Neural progenitor cell (in vitro differentiated cells): Measurements from ENCODE around the gene PCDHGA12. TPM values are rescaled to one million over a fixed set of nuclear protein-coding genes. Genes with fewer than 3 reads are reported as not detected.

Experiments
- DNase-seq: peaks from one replicate; pipeline ENCODE4 v3.0.0-alpha.2; 2016; ENCODE audit warnings: low spot score
- H2AFZ ChIP-seq: fragments of 200-600 bp; sonication (generic); replicated peaks from 2 replicates; pipeline ENCODE4 v1.6.1; 2016; ENCODE audit warnings: antibody characterized with exemption
- H3F3A ChIP-seq: fragments of 200-600 bp; sonication (generic); 2 replicates; pipeline ENCODE4 v1.6.1; 2016; ENCODE audit warnings: antibody characterized with exemption, low read depth
- H3K27ac ChIP-seq: fragments of 200-600 bp; sonication (generic); 2 replicates; pipeline ENCODE4 v1.5.1; 2016; ENCODE audit warnings: mild to moderate bottlenecking
- H3K27me3 ChIP-seq: fragments of 200-600 bp; sonication (generic); 2 replicates; pipeline ENCODE4 v1.6.1; 2016; ENCODE audit warnings: mild to moderate bottlenecking, moderate library complexity
- H3K36me3 ChIP-seq: fragments of 200-600 bp; sonication (generic); 2 replicates; pipeline ENCODE4 v1.5.1; 2016
- H3K4me1 ChIP-seq: fragments of 200-600 bp; sonication (generic); 2 replicates; pipeline ENCODE4 v1.6.1; 2016; ENCODE audit warnings: mixed run types
- H3K4me2 ChIP-seq: fragments of 200-600 bp; sonication (generic); 2 replicates; pipeline ENCODE4 v1.6.1; 2016
- H3K4me3 ChIP-seq: fragments of 200-600 bp; sonication (generic); 2 replicates; pipeline ENCODE4 v1.5.1; 2016
- H3K79me2 ChIP-seq: fragments of 200-600 bp; sonication (generic); 2 replicates; pipeline ENCODE4 v1.6.1; 2016; ENCODE audit warnings: low read depth
- H3K9ac ChIP-seq: fragments of 200-600 bp; sonication (generic); 2 replicates; pipeline ENCODE4 v1.6.1; 2016
- H3K9me3 ChIP-seq: fragments of 200-600 bp; sonication (generic); 2 replicates; pipeline ENCODE4 v1.5.1; 2016; ENCODE audit warnings: low read depth
- H4K20me1 ChIP-seq: fragments of 200-600 bp; sonication (generic); 2 replicates; pipeline ENCODE4 v1.6.1; 2016; ENCODE audit warnings: low read depth
- H3K27ac Mint-ChIP-seq: 3 replicates; pipeline ENCODE4 v1.8.0; 2021; ENCODE audit warnings: mixed read lengths
- H3K27me3 Mint-ChIP-seq: 2 replicates; pipeline ENCODE4 v1.8.0; 2022; ENCODE audit warnings: low read depth, mild to moderate bottlenecking, inconsistent platforms, moderate library complexity, mixed read lengths; ENCODE audit not compliant: insufficient read depth
- H3K36me3 Mint-ChIP-seq: 3 replicates; pipeline ENCODE4 v1.8.0; 2021; ENCODE audit warnings: mixed read lengths
- H3K4me1 Mint-ChIP-seq: 3 replicates; pipeline ENCODE4 v1.8.0; 2021; ENCODE audit warnings: mixed read lengths
- H3K4me3 Mint-ChIP-seq: 3 replicates; pipeline ENCODE4 v1.8.0; 2021; ENCODE audit warnings: mild to moderate bottlenecking, moderate library complexity, mixed read lengths
- H3K9me3 Mint-ChIP-seq: 3 replicates; pipeline ENCODE4 v1.8.0; 2020; ENCODE audit warnings: mixed read lengths
- EZH2 ChIP-seq: fragments of 200-600 bp; sonication (generic); IDR thresholded peaks from 2 replicates; pipeline ENCODE4 v1.6.1; 2017; ENCODE audit warnings: antibody characterized with exemption, mild to moderate bottlenecking, moderate library complexity
- EZH2phosphoT487 ChIP-seq: fragments of 200-600 bp; sonication (generic); IDR thresholded peaks from 2 replicates; pipeline ENCODE4 v1.6.1; 2017; ENCODE audit warnings: antibody characterized with exemption
- total RNA-seq: library from RNA; depleted of rRNA; stranded (reverse); fragments of >200 nt; gene quantifications from 2 replicates; pipeline ENCODE4 v1.2.3, GENCODE V29; 2015; ENCODE audit warnings: low replicate concordance
- TF ChIP-seq, protein P1 (sequence below): fragments of 200-600 bp; sonication (generic); IDR thresholded peaks from 2 replicates; pipeline ENCODE4 v1.5.1; 2017; ENCODE audit warnings: antibody characterized with exemption, mild to moderate bottlenecking

PCDHGA12 gene
- total RNA-seq, 1 donor from 2014 or later: 0.79 TPM

GRCh38 chr5:141477815-141478214 lies 47.5 kb downstream of the PCDHGA12 start:
- no peak overlapping the region for H3K4me3 ChIP-seq
- H3K27ac ChIP-seq: no peak overlapping the region
- peaks cover 5% of the 10 kb centered on the region for H3K4me1 ChIP-seq
- H3K4me1 Mint-ChIP-seq: peaks cover 20% of the 10 kb centered on the region
- no peak overlapping the region for H3K9ac ChIP-seq
- H3K9me3 ChIP-seq: no peaks in the 10 kb centered on the region
- H3K36me3 Mint-ChIP-seq: peaks cover 66% of the 10 kb centered on the region
- no peak overlapping the region for H3K4me3 Mint-ChIP-seq
- peaks cover under 1% of the 10 kb centered on the region for H3K79me2 ChIP-seq
- DNase-seq: no peak
- no peak overlapping the region for H3K27ac Mint-ChIP-seq
- TF ChIP-seq EZH2 (no peak), EZH2phosphoT487 (no peak)
- TF ChIP-seq, protein P1, sequence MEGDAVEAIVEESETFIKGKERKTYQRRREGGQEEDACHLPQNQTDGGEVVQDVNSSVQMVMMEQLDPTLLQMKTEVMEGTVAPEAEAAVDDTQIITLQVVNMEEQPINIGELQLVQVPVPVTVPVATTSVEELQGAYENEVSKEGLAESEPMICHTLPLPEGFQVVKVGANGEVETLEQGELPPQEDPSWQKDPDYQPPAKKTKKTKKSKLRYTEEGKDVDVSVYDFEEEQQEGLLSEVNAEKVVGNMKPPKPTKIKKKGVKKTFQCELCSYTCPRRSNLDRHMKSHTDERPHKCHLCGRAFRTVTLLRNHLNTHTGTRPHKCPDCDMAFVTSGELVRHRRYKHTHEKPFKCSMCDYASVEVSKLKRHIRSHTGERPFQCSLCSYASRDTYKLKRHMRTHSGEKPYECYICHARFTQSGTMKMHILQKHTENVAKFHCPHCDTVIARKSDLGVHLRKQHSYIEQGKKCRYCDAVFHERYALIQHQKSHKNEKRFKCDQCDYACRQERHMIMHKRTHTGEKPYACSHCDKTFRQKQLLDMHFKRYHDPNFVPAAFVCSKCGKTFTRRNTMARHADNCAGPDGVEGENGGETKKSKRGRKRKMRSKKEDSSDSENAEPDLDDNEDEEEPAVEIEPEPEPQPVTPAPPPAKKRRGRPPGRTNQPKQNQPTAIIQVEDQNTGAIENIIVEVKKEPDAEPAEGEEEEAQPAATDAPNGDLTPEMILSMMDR: no peak
- H3K4me2 ChIP-seq: no peak overlapping the region
- H3K27me3 Mint-ChIP-seq: peaks cover 10% of the 10 kb centered on the region
- peaks cover 35% of the 10 kb centered on the region for H4K20me1 ChIP-seq
- peaks cover 14% of the 10 kb centered on the region for H3F3A ChIP-seq
- peaks cover 66% of the 10 kb centered on the region for H3K9me3 Mint-ChIP-seq
- H3K27me3 ChIP-seq: peaks cover 45% of the 10 kb centered on the region
- no peaks in the 10 kb centered on the region for H3K36me3 ChIP-seq
- no peak overlapping the region for H2AFZ ChIP-seq

GRCh38 chr5:141478321-141478945 lies 48.1 kb downstream of the PCDHGA12 start:
- H3K4me3 Mint-ChIP-seq: peak overlapping the region; percentile 41
- peaks cover 41% of the 10 kb centered on the region for H4K20me1 ChIP-seq
- DNase-seq: no peak

DNA sequence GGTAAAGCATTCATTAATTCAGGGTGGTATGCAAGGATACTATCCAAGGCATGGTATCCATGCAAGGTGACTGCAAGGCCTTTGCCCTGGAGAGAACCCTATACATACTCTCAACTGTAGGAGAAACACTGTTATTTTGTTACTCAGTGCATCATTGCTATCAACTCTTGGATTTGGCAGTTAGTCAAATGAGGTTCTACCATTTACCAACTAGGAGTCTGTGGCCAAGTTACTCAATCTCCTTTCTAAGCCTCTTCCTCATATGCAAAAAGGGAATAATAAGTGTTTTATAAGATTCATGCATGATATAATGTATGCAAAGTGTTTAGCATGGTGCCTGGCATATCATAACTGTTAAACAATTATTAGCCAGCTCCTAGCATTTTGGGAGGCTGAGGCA lies 49.5 kb downstream of the PCDHGA12 start:
- Mint-ChIP-seq H3K4me3 (no peak overlapping the region), H3K9me3 (peaks cover 71% of the 10 kb centered on the region), H3K4me1 (peaks cover 36% of the 10 kb centered on the region), H3K27ac (no peak overlapping the region), H3K36me3 (peaks cover 70% of the 10 kb centered on the region), H3K27me3 (peaks cover 10% of the 10 kb centered on the region)
- peaks cover 20% of the 10 kb centered on the region for H3K4me1 ChIP-seq
- no peaks in the 10 kb centered on the region for H3K9me3 ChIP-seq
- H2AFZ ChIP-seq: no peak overlapping the region
- no peak overlapping the region for H3K27ac ChIP-seq
- peaks cover 13% of the 10 kb centered on the region for H3K79me2 ChIP-seq
- no peak overlapping the region for H3K4me3 ChIP-seq
- DNase-seq: no peak
- H3K36me3 ChIP-seq: no peaks in the 10 kb centered on the region
- peaks cover 32% of the 10 kb centered on the region for H3F3A ChIP-seq
- TF ChIP-seq EZH2phosphoT487 (no peak), EZH2 (no peak)
- TF ChIP-seq, protein P1: no peak
- peaks cover 54% of the 10 kb centered on the region for H4K20me1 ChIP-seq
- H3K9ac ChIP-seq: no peak overlapping the region
- H3K27me3 ChIP-seq: peaks cover 38% of the 10 kb centered on the region
- no peak overlapping the region for H3K4me2 ChIP-seq

More at GRCh38 chr5:141478321-141478945, 48.1 kb downstream of the PCDHGA12 start:
- Histone ChIP-seq H2AFZ (no peak overlapping the region), H3K79me2 (peaks cover 7% of the 10 kb centered on the region), H3K9me3 (no peaks in the 10 kb centered on the region), H3K4me2 (no peak overlapping the region), H3K27me3 (peaks cover 45% of the 10 kb centered on the region), H3K4me1 (peaks cover 10% of the 10 kb centered on the region), H3K27ac (no peak overlapping the region), H3K9ac (no peak overlapping the region), H3F3A (peaks cover 20% of the 10 kb centered on the region), H3K36me3 (no peaks in the 10 kb centered on the region), H3K4me3 (no peak overlapping the region)
- peaks cover 10% of the 10 kb centered on the region for H3K27me3 Mint-ChIP-seq
- peaks cover 26% of the 10 kb centered on the region for H3K4me1 Mint-ChIP-seq
- no peak for TF ChIP-seq EZH2phosphoT487
- TF ChIP-seq, protein P1: peak; percentile 31
- H3K27ac Mint-ChIP-seq: no peak overlapping the region
- peaks cover 69% of the 10 kb centered on the region for H3K36me3 Mint-ChIP-seq
- H3K9me3 Mint-ChIP-seq: peaks cover 70% of the 10 kb centered on the region

Other genes starting within 250 kb of the PCDHGA12 start
- 4.0 and 4.5 TPM in 2 replicates for gene PCDHB16, start 248.1 kb upstream of the PCDHGA12 start, total RNA-seq
- 3.1 and 4.6 TPM in 2 replicates for gene PCDHB9, start 243.3 kb upstream of the PCDHGA12 start, total RNA-seq
- 9.3 and 10.4 TPM in 2 replicates for gene PCDHB10, start 238.2 kb upstream of the PCDHGA12 start, total RNA-seq
- gene PCDHB11, start 230.9 kb upstream of the PCDHGA12 start, total RNA-seq: 3.8 and 4.0 TPM in 2 replicates
- gene PCDHB12, start 221.8 kb upstream of the PCDHGA12 start, total RNA-seq: 3.0 and 3.8 TPM in 2 replicates
- gene PCDHB13, start 216.6 kb upstream of the PCDHGA12 start, total RNA-seq: 2.4 and 3.0 TPM in 2 replicates
- 7.2 and 7.4 TPM in 2 replicates for gene PCDHB14, start 207.2 kb upstream of the PCDHGA12 start, total RNA-seq
- 7.8 and 9.4 TPM in 2 replicates for gene PCDHB15, start 185.1 kb upstream of the PCDHGA12 start, total RNA-seq
- 0.22 and 0.96 TPM in 2 replicates for gene SLC25A2, start 126.5 kb upstream of the PCDHGA12 start, total RNA-seq
- 121 and 157 TPM in 2 replicates for gene TAF7, start 109.7 kb upstream of the PCDHGA12 start, total RNA-seq
- gene PCDHGA1, start 100.0 kb upstream of the PCDHGA12 start, total RNA-seq: 1.0 and 1.5 TPM in 2 replicates
- 0.37 and 0.71 TPM in 2 replicates for gene PCDHGA2, start 91.7 kb upstream of the PCDHGA12 start, total RNA-seq
- 0.34 and 0.54 TPM in 2 replicates for gene PCDHGA3, start 86.7 kb upstream of the PCDHGA12 start, total RNA-seq
- gene PCDHGB1, start 80.4 kb upstream of the PCDHGA12 start, total RNA-seq: 3.6 and 4.3 TPM in 2 replicates
- gene PCDHGA4, start 75.5 kb upstream of the PCDHGA12 start, total RNA-seq: 2.3 and 2.4 TPM in 2 replicates
- gene PCDHGB2, start 70.5 kb upstream of the PCDHGA12 start, total RNA-seq: 2.1 and 2.2 TPM in 2 replicates
- 0.71 and 1.3 TPM in 2 replicates for gene PCDHGA5, start 66.3 kb upstream of the PCDHGA12 start, total RNA-seq
- 0.74 and 0.95 TPM in 2 replicates for gene PCDHGB3, start 60.3 kb upstream of the PCDHGA12 start, total RNA-seq
- 0.77 and 1.4 TPM in 2 replicates for gene PCDHGA6, start 56.6 kb upstream of the PCDHGA12 start, total RNA-seq
- gene PCDHGA7, start 47.8 kb upstream of the PCDHGA12 start, total RNA-seq: 0.81 and 1.1 TPM in 2 replicates
- 10.4 and 14.9 TPM in 2 replicates for gene PCDHGB4, start 42.8 kb upstream of the PCDHGA12 start, total RNA-seq
- gene PCDHGA8, start 37.9 kb upstream of the PCDHGA12 start, total RNA-seq: 2.3 and 3.3 TPM in 2 replicates
- gene PCDHGB5, start 32.6 kb upstream of the PCDHGA12 start, total RNA-seq: 2.0 and 3.7 TPM in 2 replicates
- gene PCDHGA9, start 27.7 kb upstream of the PCDHGA12 start, total RNA-seq: 0.97 and 2.2 TPM in 2 replicates
- gene PCDHGB6, start 22.5 kb upstream of the PCDHGA12 start, total RNA-seq: 13.2 and 22.1 TPM in 2 replicates
- gene PCDHGA10, start 17.5 kb upstream of the PCDHGA12 start, total RNA-seq: 4.2 and 4.7 TPM in 2 replicates
- gene PCDHGB7, start 12.8 kb upstream of the PCDHGA12 start, total RNA-seq: 21.1 and 23.9 TPM in 2 replicates
- 9.5 and 13.3 TPM in 2 replicates for gene PCDHGA11, start 9.5 kb upstream of the PCDHGA12 start, total RNA-seq
- gene PCDHGC3, start 45.5 kb downstream of the PCDHGA12 start, total RNA-seq: 14.7 and 17.2 TPM in 2 replicates
- 5.0 and 10.4 TPM in 2 replicates for gene PCDHGC4, start 54.5 kb downstream of the PCDHGA12 start, total RNA-seq
- gene PCDHGC5, start 58.6 kb downstream of the PCDHGA12 start, total RNA-seq: 0.43 and 1.3 TPM in 2 replicates
- 20.4 and 30.8 TPM in 2 replicates for gene DIAPH1, start 188.5 kb downstream of the PCDHGA12 start, total RNA-seq
- 57.3 and 83.2 TPM in 2 replicates for gene HDAC3, start 206.3 kb downstream of the PCDHGA12 start, total RNA-seq
- 0.30 and 3.9 TPM in 2 replicates for gene RELL2, start 206.5 kb downstream of the PCDHGA12 start, total RNA-seq
- 8.7 and 17.6 TPM in 2 replicates for gene FCHSD1, start 220.9 kb downstream of the PCDHGA12 start, total RNA-seq